GM18508 (cell line): ENCODE data around the gene ALB.
"Not testable (repeated sequence)": the region's sequence is repeated elsewhere in the genome, so short reads cannot be mapped to it uniquely, and the experiment has no call there.

Experiments used
- ATAC-seq: cut with Tn5 transposase; IDR thresholded peaks from one replicate; pipeline ENCODE4 v1.9.1; 2021; ENCODE audit warnings: moderate number of reproducible peaks; ENCODE audit not compliant: insufficient read depth, unreplicated experiment

The ALB gene

GRCh38 chr4:73404042-73404441 lies at the start of gene ALB:
Gene ALB, plus strand, starts transcription at chr4:73404287. Its CDS starts 41 bp downstream, at chr4:73404328.
- ATAC-seq = no peak

GRCh38 chr4:73357174-73357573 lies 46.9 kb upstream of the ALB start:
- not testable (repeated sequence) for ATAC-seq

GRCh38 chr4:73369506-73370199 lies 34.4 kb upstream of the ALB start:
- not testable (repeated sequence) for ATAC-seq

- no peak for ATAC-seq
These were observed 28.8 kb upstream of the ALB start for GRCh38 chr4:73375328-73375741.

- no peak for ATAC-seq
These were observed 27.8 kb upstream of the ALB start for GRCh38 chr4:73376251-73376650.

GRCh38 chr4:73376976-73377375 lies 27.1 kb upstream of the ALB start:
- no peak for ATAC-seq

GRCh38 chr4:73378887-73379286 lies 25.2 kb upstream of the ALB start:
- no peak for ATAC-seq

- ATAC-seq = no peak
These were observed 24.1 kb upstream of the ALB start for GRCh38 chr4:73379946-73380345.

GRCh38 chr4:73381214-73381613 lies 22.9 kb upstream of the ALB start:
- ATAC-seq = no peak

GRCh38 chr4:73383452-73383851 lies 20.6 kb upstream of the ALB start:
- no peak for ATAC-seq

- no peak for ATAC-seq
These were observed 16.5 kb upstream of the ALB start for GRCh38 chr4:73387552-73387951.

GRCh38 chr4:73388887-73389286 lies 15.2 kb upstream of the ALB start:
- no peak for ATAC-seq

- not testable (repeated sequence) for ATAC-seq
These were observed 14.4 kb upstream of the ALB start for GRCh38 chr4:73389663-73390062.

- no peak for ATAC-seq
These were observed 12.3 kb upstream of the ALB start for GRCh38 chr4:73391774-73392173.

GRCh38 chr4:73392936-73393335 lies 11.2 kb upstream of the ALB start:
- ATAC-seq = no peak

- no peak for ATAC-seq
These were observed 7.8 kb upstream of the ALB start for GRCh38 chr4:73396304-73396703.

- no peak for ATAC-seq
These were observed 6.8 kb upstream of the ALB start for GRCh38 chr4:73396993-73397972.

- ATAC-seq = no peak
These were observed 2.7 kb upstream of the ALB start for GRCh38 chr4:73401412-73401811.

GRCh38 chr4:73404457-73404856 lies 370 bp downstream of the ALB start:
- no peak for ATAC-seq

- no peak for ATAC-seq
These were observed 1.1 kb downstream of the ALB start for GRCh38 chr4:73405138-73405537.

- ATAC-seq = no peak
These were observed 2.4 kb downstream of the ALB start for GRCh38 chr4:73406548-73406875.
